Neutrophil (primary cell): ENCODE measurements around the gene TMEM270.

ENCODE experiments used
- H3K27ac ChIP-seq: fragments of 200-600 bp; sonication (generic); 2 replicates; pipeline ENCODE4 v1.5.1; 2016; ENCODE audit warnings: mild to moderate bottlenecking, moderate library complexity
- H3K27me3 ChIP-seq: fragments of 200-600 bp; sonication (generic); 2 replicates; pipeline ENCODE4 v1.6.0; 2016; ENCODE audit warnings: mild to moderate bottlenecking
- H3K36me3 ChIP-seq: fragments of 200-600 bp; sonication (generic); 2 replicates; pipeline ENCODE4 v1.5.1; 2017
- H3K4me1 ChIP-seq, 2 experiments: fragments of 200-600 bp in 1 of 2; sonication (generic) in 1 of 2; 1 replicate in 1 of 2; 2 replicates in 1 of 2; pipeline versions ENCODE4 v1.5.1 to v1.6.1; 2013 to 2016; ENCODE audit warnings: low read depth in 1 of 2, low read length in 1 of 2, mild to moderate bottlenecking in 1 of 2, moderate library complexity in 1 of 2; ENCODE audit not compliant: control insufficient read depth in 1 of 2, insufficient read depth in 1 of 2
- H3K4me3 ChIP-seq, 2 experiments: fragments of 200-600 bp in 1 of 2; sonication (generic) in 1 of 2; 1 replicate in 1 of 2; 2 replicates in 1 of 2; pipeline ENCODE4 v1.5.1; 2013 to 2016; ENCODE audit warnings: low read depth in 1 of 2, low read length in 1 of 2, mild to moderate bottlenecking in 1 of 2, moderate library complexity in 1 of 2
- H3K9me3 ChIP-seq: fragments of 200-600 bp; sonication (generic); 2 replicates; pipeline ENCODE4 v1.5.1; 2016
- TF ChIP-seq, protein P1 (sequence below): fragments of 200-600 bp; sonication (generic); IDR thresholded peaks from 2 replicates; pipeline ENCODE4 v1.5.1; 2016; ENCODE audit warnings: antibody characterized with exemption

The TMEM270 gene

DNA sequence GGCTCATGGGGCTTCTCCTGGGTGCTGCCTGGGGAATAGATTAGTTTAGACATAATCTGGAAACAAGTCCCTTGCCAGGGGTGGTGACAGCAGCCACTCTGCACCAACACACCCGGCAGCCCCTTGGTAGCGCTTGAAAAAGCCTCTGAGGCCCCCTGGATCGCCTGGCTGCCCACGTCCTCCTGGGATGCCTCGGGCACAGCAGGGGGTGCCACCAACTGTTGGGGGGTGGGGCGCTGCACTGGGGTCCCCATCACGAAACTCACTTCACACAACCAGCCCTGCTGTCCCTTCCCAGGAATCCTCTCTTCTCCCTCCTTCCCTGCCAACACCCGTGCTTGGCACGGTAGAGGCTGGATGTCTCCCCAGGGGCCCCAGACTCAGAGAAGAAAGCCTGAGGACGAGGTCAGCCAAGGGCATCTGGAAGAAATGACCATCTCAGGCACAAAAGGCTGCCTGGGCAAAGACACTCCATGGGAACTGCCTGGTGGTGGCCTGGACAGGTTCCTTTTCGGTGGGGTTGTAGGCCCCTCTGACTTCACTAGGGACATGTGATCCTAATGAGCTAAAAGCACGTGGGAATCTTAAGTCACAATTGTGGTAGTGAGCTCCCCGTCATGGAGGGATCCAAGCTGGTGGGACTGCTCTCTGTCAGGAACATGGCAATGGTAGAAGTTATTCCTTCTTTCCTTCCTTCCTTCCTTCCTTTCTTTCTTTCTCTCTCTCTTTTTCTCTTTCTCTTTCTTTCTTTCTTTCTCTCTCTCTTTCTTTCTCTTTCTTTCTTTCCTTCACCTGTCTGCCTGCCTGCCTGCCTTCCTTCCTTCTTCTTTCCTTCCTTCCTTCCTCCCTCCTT, 11.3 kb downstream of the TMEM270 start:
- no peak overlapping the region for H3K4me3 ChIP-seq
- TF ChIP-seq, protein P1, sequence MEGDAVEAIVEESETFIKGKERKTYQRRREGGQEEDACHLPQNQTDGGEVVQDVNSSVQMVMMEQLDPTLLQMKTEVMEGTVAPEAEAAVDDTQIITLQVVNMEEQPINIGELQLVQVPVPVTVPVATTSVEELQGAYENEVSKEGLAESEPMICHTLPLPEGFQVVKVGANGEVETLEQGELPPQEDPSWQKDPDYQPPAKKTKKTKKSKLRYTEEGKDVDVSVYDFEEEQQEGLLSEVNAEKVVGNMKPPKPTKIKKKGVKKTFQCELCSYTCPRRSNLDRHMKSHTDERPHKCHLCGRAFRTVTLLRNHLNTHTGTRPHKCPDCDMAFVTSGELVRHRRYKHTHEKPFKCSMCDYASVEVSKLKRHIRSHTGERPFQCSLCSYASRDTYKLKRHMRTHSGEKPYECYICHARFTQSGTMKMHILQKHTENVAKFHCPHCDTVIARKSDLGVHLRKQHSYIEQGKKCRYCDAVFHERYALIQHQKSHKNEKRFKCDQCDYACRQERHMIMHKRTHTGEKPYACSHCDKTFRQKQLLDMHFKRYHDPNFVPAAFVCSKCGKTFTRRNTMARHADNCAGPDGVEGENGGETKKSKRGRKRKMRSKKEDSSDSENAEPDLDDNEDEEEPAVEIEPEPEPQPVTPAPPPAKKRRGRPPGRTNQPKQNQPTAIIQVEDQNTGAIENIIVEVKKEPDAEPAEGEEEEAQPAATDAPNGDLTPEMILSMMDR: no peak
- H3K36me3 ChIP-seq: no peaks in the 10 kb centered on the region
- H3K27me3 ChIP-seq: no peaks in the 10 kb centered on the region
- H3K9me3 ChIP-seq: no peaks in the 10 kb centered on the region
- no peaks in the 10 kb centered on the region for H3K4me1 ChIP-seq
- no peak overlapping the region for H3K27ac ChIP-seq

DNA sequence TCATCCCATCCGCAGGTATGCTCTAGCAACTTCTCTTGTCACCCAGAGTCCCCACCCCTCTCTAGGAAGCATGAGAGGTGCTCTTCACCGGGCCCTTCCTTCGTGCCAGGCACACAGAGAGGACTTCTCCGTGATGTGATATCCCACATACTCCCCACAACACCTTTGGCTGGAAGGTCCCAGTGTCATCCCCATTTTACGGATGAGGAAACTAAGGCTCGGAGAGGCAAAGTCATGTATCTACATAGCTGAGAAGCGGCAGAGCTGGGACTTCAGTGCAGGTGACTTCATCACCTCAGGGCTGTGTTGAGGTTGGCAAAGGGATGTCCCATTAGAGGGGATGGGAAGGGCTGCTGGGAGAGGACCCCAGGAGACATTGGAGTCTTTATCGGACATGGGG, 15.4 kb downstream of the TMEM270 start:
- peaks cover 9% of the 10 kb centered on the region for H3K27me3 ChIP-seq
- H3K4me3 ChIP-seq: no peak overlapping the region
- H3K36me3 ChIP-seq: no peaks in the 10 kb centered on the region
- TF ChIP-seq, protein P1: no peak
- H3K4me1 ChIP-seq: no peaks in the 10 kb centered on the region
- no peak overlapping the region for H3K27ac ChIP-seq
- H3K9me3 ChIP-seq: no peaks in the 10 kb centered on the region

DNA sequence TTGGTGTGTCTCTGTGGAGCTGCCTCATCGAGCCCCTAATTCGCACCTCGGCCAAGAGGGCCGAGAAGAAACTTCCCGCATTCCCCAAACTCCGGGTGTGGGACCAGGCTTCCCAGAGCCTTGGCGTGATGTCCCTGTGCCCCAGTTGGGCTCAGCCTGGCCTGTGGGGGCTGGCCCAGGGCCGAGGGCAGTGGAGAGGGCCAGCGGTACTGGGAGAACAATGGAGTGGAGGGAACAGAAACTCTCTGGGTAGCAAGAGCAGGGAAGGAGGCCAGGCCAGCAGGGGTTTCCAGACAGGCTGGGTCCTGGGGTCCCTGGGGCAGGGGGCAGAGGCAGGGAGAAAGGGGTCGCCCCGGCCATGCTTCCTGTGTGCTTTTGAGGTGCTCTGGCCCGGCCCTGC, 16.0 kb downstream of the TMEM270 start:
- H3K4me1 ChIP-seq: no peaks in the 10 kb centered on the region

DNA sequence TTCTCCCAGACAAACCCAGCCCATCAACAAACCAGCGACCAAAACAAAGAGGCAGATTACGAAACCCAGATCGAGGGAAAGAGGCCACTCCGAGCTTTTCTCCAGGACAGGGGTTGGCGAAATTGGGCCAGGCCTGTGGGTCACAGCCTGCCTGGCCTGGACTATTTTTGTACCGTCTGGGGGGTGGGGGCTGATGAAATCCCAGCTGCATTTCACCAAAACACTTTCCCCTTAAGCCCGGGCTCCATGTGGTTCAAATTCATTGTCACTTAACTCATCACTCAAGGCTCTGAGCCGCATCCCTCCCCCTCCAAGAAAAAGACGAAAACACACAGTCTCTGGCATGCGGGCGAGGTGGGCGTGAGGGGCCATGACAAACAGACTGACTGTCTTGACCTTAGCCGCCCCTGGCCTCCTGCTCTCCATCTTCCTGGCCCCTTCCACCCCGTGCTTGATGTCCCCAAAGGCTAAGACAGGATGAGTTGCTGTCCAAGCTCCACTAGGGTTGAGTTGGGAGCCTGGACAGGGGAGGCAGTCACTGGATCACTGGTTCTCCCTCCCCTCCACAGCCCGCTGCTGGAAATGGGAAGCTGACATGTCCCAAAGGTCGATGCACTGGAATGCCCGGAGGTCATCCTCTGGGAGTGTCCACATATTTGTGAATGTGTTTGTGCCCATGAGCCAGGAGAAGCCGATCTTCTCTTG, 19.2 kb downstream of the TMEM270 start:
- no peak overlapping the region for H3K27ac ChIP-seq

More for the DNA sequence above, 16.0 kb downstream of the TMEM270 start:
- H3K4me3 ChIP-seq: no peak overlapping the region
- H3K27ac ChIP-seq: no peak overlapping the region
- H3K27me3 ChIP-seq: peaks cover 9% of the 10 kb centered on the region
- no peaks in the 10 kb centered on the region for H3K9me3 ChIP-seq
- no peaks in the 10 kb centered on the region for H3K36me3 ChIP-seq
- TF ChIP-seq, protein P1: no peak

DNA sequence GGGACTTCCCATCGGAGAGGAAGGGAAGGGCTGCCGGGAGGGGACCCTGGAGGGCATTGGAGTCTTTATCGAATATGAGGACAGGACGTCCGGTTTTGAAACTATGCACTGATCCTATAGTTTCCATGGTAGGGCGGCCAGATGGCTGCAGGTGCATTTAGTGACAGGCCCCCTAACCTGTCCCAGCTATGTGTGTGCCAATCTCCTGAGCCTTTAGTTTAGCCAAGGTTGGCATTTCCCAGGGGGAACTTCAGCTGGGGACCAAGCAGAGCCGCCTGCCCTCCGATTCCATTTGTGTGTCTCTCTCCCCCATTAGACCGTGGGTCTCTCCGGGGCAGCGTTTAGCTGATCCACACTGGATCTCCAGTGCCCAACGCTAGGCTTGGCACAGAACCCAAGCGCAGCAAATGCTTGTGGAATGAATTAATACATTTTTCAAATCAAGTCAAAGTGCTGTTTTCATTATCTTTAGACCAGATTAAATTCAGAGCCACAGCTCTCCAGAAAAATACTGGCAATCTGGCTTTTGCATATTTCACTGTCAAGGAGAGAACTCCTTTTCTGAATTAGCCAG, 19.9 kb downstream of the TMEM270 start:
- Histone ChIP-seq H3K4me3 (no peak overlapping the region), H3K4me1 (no peaks in the 10 kb centered on the region), H3K27me3 (peaks cover 27% of the 10 kb centered on the region), H3K36me3 (no peaks in the 10 kb centered on the region), H3K9me3 (no peaks in the 10 kb centered on the region), H3K27ac (no peak overlapping the region)
- TF ChIP-seq, protein P1: no peak

More for the DNA sequence above, 19.2 kb downstream of the TMEM270 start:
- no peaks in the 10 kb centered on the region for H3K4me1 ChIP-seq
- no peak overlapping the region for H3K4me3 ChIP-seq
- peaks cover 20% of the 10 kb centered on the region for H3K27me3 ChIP-seq
- no peaks in the 10 kb centered on the region for H3K36me3 ChIP-seq
- H3K9me3 ChIP-seq: no peaks in the 10 kb centered on the region
- TF ChIP-seq, protein P1: no peak
